DND-41 (cell line): ENCODE measurements around the gene TMEM203.
A peak's percentile ranks its signal among the peaks of the same experiment; 100 is the strongest.

ENCODE experiments used
- ATAC-seq: fragments of 200-7000 bp; cut with Tn5 transposase; 3 replicates; pipeline ENCODE4 v1.9.1; 2021; ENCODE audit warnings: low read depth; ENCODE audit not compliant: insufficient read depth
- DNase-seq: peaks from one replicate; pipeline ENCODE4 v3.0.0-alpha.2; 2020
- H2AFZ ChIP-seq: 2 replicates; pipeline ENCODE4 v1.6.0; 2012; ENCODE audit warnings: low read depth, low read length
- H3K27ac ChIP-seq: 2 replicates; pipeline ENCODE4 v1.5.1; 2012; ENCODE audit warnings: low read length, inconsistent platforms
- H3K27me3 ChIP-seq: fragments of 200-600 bp; sonication (generic); 2 replicates; pipeline ENCODE4 v1.6.0; 2012; ENCODE audit warnings: low read length, mild to moderate bottlenecking, inconsistent platforms; ENCODE audit not compliant: insufficient read depth, poor library complexity
- H3K36me3 ChIP-seq: 2 replicates; pipeline ENCODE4 v1.5.1; 2012; ENCODE audit warnings: low read length, inconsistent platforms; ENCODE audit not compliant: insufficient read depth
- H3K4me1 ChIP-seq: 2 replicates; pipeline ENCODE4 v1.5.1; 2012; ENCODE audit warnings: mild to moderate bottlenecking, low read length; ENCODE audit not compliant: insufficient read depth
- H3K4me2 ChIP-seq: 2 replicates; pipeline ENCODE4 v1.6.0; 2012; ENCODE audit warnings: mild to moderate bottlenecking, moderate library complexity, low read length, inconsistent platforms; ENCODE audit not compliant: insufficient read depth
- H3K4me3 ChIP-seq, 2 experiments: fragments of 200-600 bp in 1 of 2; shearing (Covaris generic) in 1 of 2; 2 replicates each; pipeline ENCODE4 v1.5.1; 2012 to 2016; ENCODE audit warnings: inconsistent platforms in 2 of 2, low read length in 2 of 2, mild to moderate bottlenecking in 2 of 2, low read depth in 1 of 2, moderate library complexity in 1 of 2
- H3K79me2 ChIP-seq: 2 replicates; pipeline ENCODE4 v1.6.0; 2012; ENCODE audit warnings: low read length, inconsistent platforms; ENCODE audit not compliant: insufficient read depth
- H3K9ac ChIP-seq: 2 replicates; pipeline ENCODE4 v1.6.0; 2012; ENCODE audit warnings: low read depth, mild to moderate bottlenecking, inconsistent platforms, low read length, moderate library complexity
- H3K9me3 ChIP-seq: 2 replicates; pipeline ENCODE4 v1.5.1; 2012; ENCODE audit warnings: low read length, moderate library complexity, mild to moderate bottlenecking, inconsistent platforms; ENCODE audit not compliant: insufficient read depth, severe bottlenecking
- H4K20me1 ChIP-seq: 2 replicates; pipeline ENCODE4 v1.6.0; 2012; ENCODE audit warnings: low read length; ENCODE audit not compliant: insufficient read depth
- EZH2 ChIP-seq: IDR thresholded peaks from 3 replicates; pipeline ENCODE4 v1.6.1; 2012; ENCODE audit warnings: borderline replicate concordance, low read depth, mild to moderate bottlenecking, moderate library complexity, low read length, inconsistent platforms; ENCODE audit not compliant: severe bottlenecking
- TF ChIP-seq, protein P1 (sequence below): IDR thresholded peaks from 2 replicates; pipeline ENCODE4 v1.5.1; 2012; ENCODE audit warnings: borderline replicate concordance, low read length, moderate library complexity, mild to moderate bottlenecking; ENCODE audit not compliant: poor library complexity, severe bottlenecking; ENCODE audit errors: extremely low read depth

TMEM203 gene

DNA sequence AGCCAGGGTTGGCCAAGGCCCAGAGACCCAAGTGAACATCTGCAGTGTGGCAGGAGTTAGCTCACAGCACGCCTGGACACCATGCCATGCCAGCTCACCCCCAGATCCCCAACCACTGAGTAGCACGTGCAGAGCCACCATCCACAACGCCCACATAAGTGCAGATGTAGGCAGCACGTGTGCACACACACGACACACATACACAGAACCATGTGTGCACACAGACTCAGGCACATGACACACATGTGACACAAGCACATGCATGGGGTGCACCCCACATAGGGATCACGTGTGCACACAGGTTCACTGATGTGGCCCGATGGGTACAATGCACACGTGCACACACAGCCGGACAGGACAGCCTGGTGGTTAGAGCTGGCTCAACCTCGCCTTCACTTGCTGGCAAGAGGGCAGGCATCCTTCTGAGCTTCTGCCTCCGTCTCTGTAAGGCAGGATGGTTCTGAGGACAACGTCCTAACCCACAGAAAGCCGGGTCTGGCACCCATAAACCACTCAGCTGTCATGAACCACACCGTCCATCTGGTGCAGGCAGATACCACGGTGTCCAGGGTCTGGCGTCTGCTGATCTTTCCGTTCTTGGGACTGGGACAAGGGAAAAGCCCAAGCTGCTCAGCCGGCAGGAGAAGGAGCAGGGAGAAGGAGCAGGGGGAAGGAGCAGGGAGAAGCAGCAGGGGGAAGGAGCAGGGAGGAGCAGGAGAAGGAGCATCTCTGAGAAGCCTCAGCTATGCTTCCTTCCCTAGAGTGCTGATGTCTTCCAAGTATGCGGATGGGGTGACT, 47.6 kb downstream of the TMEM203 start:
- TF ChIP-seq, protein P1, sequence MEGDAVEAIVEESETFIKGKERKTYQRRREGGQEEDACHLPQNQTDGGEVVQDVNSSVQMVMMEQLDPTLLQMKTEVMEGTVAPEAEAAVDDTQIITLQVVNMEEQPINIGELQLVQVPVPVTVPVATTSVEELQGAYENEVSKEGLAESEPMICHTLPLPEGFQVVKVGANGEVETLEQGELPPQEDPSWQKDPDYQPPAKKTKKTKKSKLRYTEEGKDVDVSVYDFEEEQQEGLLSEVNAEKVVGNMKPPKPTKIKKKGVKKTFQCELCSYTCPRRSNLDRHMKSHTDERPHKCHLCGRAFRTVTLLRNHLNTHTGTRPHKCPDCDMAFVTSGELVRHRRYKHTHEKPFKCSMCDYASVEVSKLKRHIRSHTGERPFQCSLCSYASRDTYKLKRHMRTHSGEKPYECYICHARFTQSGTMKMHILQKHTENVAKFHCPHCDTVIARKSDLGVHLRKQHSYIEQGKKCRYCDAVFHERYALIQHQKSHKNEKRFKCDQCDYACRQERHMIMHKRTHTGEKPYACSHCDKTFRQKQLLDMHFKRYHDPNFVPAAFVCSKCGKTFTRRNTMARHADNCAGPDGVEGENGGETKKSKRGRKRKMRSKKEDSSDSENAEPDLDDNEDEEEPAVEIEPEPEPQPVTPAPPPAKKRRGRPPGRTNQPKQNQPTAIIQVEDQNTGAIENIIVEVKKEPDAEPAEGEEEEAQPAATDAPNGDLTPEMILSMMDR: no peak
- no peak for TF ChIP-seq EZH2
- Histone ChIP-seq H3K9ac (no peak overlapping the region), H2AFZ (no peak overlapping the region), H3K27me3 (no peaks in the 10 kb centered on the region), H3K4me1 (no peaks in the 10 kb centered on the region), H3K79me2 (no peaks in the 10 kb centered on the region), H3K36me3 (no peaks in the 10 kb centered on the region), H3K27ac (no peak overlapping the region), H3K4me3 (no peak overlapping the region), H3K4me2 (no peak overlapping the region), H4K20me1 (peaks cover 9% of the 10 kb centered on the region; the same call in 1 of the 2 replicates), H3K9me3 (no peaks in the 10 kb centered on the region)
- DNase-seq (no peak), ATAC-seq (no peak)

DNA sequence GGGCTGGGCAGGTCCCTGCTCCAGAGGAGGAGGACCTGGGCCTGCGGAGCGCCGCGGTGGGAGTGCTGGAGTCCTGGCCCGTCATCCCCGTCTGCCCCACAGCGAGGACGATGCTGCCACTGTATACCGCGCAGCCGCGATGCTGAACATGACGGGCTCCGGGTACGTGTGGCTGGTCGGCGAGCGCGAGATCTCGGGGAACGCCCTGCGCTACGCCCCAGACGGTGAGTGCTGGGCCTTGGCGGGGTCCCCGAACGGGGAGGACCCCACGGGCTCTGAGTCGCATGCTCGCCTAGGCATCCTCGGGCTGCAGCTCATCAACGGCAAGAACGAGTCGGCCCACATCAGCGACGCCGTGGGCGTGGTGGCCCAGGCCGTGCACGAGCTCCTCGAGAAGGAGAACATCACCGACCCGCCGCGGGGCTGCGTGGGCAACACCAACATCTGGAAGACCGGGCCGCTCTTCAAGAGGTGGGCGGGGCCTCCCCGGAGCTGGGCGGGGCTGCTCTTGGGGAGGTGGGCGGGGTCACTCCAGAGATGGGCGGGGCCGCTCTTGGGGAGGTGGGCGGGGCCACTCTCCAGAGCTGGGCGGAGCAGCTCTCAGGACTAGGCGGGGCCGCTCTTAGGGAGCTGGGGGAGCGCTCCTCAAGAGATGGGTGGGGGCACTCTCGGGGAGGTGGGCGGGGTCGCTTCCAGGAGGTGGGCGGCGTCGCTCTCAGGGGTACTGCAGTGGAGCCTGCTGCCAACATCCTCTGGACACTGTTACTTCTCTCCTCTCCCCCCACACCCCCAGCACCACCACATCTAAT, 48.7 kb downstream of the TMEM203 start:
- H3K9me3 ChIP-seq: no peaks in the 10 kb centered on the region
- peaks cover 9% of the 10 kb centered on the region; the same call in 1 of the 2 replicates for H4K20me1 ChIP-seq
- DNase-seq: peak; percentile 20
- no peak overlapping the region for H2AFZ ChIP-seq
- no peaks in the 10 kb centered on the region for H3K4me1 ChIP-seq
- H3K36me3 ChIP-seq: no peaks in the 10 kb centered on the region
- no peak overlapping the region for H3K4me3 ChIP-seq
- H3K27me3 ChIP-seq: no peaks in the 10 kb centered on the region
- TF ChIP-seq, protein P1: no peak
- TF ChIP-seq EZH2: no peak
- H3K9ac ChIP-seq: no peak overlapping the region
- H3K79me2 ChIP-seq: no peaks in the 10 kb centered on the region
- H3K27ac ChIP-seq: no peak overlapping the region
- peak; percentile 54 for ATAC-seq
- H3K4me2 ChIP-seq: no peak overlapping the region
